ENCODE measurements around the gene SATB2.

Gene SATB2

GRCh38 chr2:199315299-199316179 is 142.2 kb downstream of the SATB2 start:
- no peak for DNase-seq

GRCh38 chr2:199312931-199313330 is 144.8 kb downstream of the SATB2 start:
- no peak for DNase-seq

GRCh38 chr2:199310771-199311585 is 146.8 kb downstream of the SATB2 start:
- DNase-seq: no peak

- DNase-seq: peak; percentile 96
These were observed 147.8 kb downstream of the SATB2 start for GRCh38 chr2:199309973-199310372.

GRCh38 chr2:199309411-199309810 is 148.3 kb downstream of the SATB2 start:
- peak; percentile 79 for DNase-seq

- no peak for DNase-seq
These were observed 149.2 kb downstream of the SATB2 start for GRCh38 chr2:199308567-199308966.

- DNase-seq: no peak
These were observed 150.3 kb downstream of the SATB2 start for GRCh38 chr2:199307461-199307860.

GRCh38 chr2:199306116-199306515 is 151.6 kb downstream of the SATB2 start:
- no peak for DNase-seq

GRCh38 chr2:199303728-199304177 is 154.0 kb downstream of the SATB2 start:
- no peak for DNase-seq

GRCh38 chr2:199302851-199303250 is 154.9 kb downstream of the SATB2 start:
- no peak for DNase-seq

GRCh38 chr2:199288424-199288823 is 169.3 kb downstream of the SATB2 start:
- no peak for DNase-seq

- no peak for DNase-seq
These were observed 175.4 kb downstream of the SATB2 start for GRCh38 chr2:199282309-199282708.

GRCh38 chr2:199279146-199279545 is 178.6 kb downstream of the SATB2 start:
- no peak for DNase-seq

- DNase-seq: no peak
These were observed 179.6 kb downstream of the SATB2 start for GRCh38 chr2:199278099-199278498.

- DNase-seq: no peak
These were observed 184.7 kb downstream of the SATB2 start for GRCh38 chr2:199273042-199273511.

GRCh38 chr2:199261936-199262335 is 195.8 kb downstream of the SATB2 start:
- DNase-seq: no peak

GRCh38 chr2:199261239-199261638 is 196.5 kb downstream of the SATB2 start:
- no peak for DNase-seq

- no peak for DNase-seq
These were observed 198.1 kb downstream of the SATB2 start for GRCh38 chr2:199259671-199260070.

- no peak for DNase-seq
These were observed 199.4 kb downstream of the SATB2 start for GRCh38 chr2:199258291-199258690.

GRCh38 chr2:199257261-199258224 is 200.2 kb downstream of the SATB2 start:
- peak; percentile 3 for DNase-seq

GRCh38 chr2:199230091-199230490 is 227.6 kb downstream of the SATB2 start:
- DNase-seq: no peak
